T-helper 2 cell treated with Interferon-gamma antibody and Interleukin-4, amounts not matched to agents 100 ng/mL and 5 ng/mL, for 36 hours (primary cell): Measurements from ENCODE around the gene TBATA. TPM values are rescaled to one million over a fixed set of nuclear protein-coding genes. Genes with fewer than 3 reads are reported as not detected.

Source experiments
- intact Hi-C: fragments of 100-400 bp; cut with micrococcal nuclease; formaldehyde crosslinking; loops from one replicate; pipeline ENCODE4 v1.15.1; 2023
- total RNA-seq: library from RNA; stranded (reverse); gene quantifications from 2 replicates; pipeline ENCODE4 v1.2.3, GENCODE V29; 2022

TBATA gene
- total RNA-seq, 1 donor from 2014 or later = not detected

DNA sequence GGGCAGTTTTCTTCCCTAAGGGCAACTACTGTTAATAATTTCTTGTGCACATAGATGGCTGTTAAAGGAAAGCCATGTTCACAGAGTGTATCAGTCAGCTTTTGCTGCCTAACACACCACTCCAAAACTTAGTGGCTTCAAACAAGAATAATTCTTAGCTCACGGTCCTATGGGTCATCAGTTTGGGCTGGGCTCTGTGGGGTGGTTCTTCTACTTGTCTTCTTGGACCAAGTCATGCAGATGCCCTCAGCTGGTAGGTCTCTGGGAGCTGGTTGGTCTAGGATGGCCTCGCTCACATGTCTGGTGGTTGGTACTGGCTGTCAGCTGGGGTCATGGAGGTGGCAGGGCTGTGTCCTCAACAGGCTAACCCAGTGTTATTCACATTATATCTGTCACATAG, 39.6 kb downstream of the TBATA start:
- intact Hi-C loops = no loop called here

DNA sequence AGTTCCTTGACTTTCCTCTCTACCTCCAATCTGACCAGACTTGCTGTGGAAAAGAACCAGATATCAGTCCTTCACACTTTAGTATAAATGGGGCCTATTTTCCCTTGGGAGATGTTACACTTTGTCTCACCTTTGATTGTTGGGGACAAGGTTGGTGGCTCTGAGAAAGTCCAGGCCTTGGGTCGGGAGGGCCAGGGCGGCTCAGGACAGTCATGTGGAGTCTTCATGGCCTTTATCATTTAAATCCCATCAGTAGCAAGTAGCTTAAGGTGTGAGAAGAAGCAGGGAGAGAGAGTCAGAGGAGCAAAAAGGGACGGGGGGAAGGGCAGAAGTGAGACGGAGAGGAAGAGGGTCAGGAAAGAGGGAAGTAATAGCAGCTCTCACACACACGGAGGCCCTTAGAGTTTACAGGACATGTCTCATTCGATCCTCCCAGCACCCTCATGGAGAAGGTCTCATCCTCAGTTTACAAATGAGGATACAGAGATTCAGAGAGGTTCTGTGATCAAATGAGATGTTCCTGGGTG, 40.5 kb downstream of the TBATA start:
- intact Hi-C loops = no loop called here

DNA sequence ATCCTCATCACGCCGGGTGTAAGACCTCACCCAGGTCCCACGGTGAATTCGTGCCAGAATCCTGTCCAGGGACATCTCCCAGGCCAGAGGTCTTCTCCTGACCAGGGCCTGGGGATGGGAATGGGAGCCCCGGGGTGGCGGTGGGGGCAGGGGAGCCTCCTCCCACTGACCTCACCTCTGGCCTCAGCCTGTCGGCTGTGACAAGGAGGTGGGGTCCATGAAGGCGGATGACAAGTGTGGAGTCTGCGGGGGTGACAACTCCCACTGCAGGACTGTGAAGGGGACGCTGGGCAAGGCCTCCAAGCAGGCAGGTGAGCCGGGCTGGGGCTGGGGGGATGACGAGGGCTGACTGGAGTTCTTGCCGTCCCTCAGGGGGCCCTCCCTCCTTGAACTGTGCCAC, 41.3 kb downstream of the TBATA start:
- intact Hi-C loops = no loop called here

DNA sequence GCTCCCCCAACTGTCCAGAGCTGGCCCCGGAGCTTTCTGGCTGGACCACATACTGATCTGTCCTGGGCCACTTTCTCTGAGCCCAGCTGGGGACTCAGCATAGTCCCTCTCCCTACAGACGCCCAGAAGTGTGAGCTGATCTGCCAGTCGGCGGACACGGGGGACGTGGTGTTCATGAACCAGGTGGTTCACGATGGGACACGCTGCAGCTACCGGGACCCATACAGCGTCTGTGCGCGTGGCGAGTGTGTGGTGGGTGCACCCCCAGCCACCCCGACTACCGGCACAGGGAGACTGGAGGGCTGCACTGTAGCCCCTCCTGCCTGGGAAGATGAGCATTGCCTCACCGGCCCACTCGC, 41.8 kb downstream of the TBATA start:
- intact Hi-C loops = no loop called here

DNA sequence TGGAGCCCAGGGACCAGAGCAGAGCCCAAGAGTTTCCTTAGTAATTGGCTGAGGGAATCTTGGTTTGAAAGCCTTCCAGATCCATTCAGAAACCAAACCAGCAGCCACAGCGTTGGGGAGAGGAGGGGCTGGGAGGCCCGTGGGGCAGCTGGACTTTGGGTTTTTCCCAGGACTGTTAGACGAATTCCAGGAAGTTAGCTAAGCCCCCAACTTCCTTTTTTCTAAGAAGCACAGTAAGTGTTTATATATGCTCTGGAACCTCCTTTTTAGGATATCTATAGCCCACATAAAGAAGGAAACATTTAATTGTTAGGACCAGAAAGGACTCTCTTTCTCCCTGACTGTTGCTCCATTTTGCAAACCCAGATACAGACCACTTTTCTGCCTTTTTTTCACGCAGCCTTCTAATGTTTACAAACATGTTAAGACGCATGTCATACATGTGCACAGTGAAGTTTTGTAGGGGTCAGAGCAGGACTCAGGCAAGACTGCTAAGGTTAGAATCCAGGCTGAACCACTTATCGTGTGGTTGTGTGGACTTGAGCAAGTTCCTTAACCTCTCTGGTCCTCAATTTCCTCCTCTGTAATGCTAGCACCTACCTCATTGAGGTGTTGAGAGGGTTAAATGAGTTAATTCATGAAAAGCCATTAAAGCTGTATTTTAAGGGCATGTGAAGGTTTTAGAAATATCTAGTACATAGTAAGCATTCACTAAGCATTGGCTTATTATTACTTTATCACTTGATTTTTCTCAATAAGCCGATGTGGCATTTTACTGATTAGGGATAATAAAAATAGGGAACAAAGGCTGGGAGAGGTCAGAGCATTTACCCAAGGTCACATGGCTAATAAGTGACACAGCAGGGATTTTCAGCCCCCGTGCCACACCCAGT, 42.4 kb downstream of the TBATA start:
- intact Hi-C loops = no loop called here

DNA sequence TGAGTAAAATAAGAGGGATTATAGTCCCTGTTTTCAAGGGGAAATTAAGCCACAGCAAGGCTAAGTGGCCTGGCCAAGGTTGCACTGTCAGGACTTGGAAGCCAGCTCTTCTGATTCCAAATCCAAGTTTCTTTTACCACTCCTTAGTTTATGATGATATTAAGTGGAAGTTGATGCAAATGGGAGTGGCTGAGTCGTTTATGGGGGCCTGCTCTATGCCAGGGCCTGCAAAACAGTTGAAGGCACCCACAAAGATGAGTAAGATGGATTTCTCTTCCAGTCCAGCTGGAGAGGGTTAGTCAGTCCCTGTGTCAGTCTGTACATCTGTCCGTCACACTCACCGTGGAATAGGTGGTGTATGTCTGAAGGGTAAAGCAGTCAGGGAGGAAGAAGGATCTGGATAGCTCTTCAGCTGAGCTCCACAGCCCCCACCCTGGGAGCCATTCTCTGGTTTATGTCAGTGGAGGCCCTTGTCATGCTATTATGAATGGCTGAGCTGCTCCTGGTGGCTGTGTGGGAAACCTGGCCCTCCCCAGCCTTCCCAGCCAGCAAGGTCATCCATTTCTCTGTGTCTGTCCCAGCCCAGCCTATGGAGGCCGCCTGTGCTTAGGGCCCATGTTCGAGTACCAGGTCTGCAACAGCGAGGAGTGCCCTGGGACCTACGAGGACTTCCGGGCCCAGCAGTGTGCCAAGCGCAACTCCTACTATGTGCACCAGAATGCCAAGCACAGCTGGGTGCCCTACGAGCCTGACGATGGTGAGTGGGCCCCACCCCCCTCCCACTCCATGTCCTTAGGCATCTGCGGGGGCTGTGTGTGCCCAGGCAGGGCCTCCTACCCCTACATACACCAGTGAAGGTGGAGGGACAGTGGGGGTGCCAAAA, 44.5 kb downstream of the TBATA start:
- intact Hi-C loops = no loop called here

DNA sequence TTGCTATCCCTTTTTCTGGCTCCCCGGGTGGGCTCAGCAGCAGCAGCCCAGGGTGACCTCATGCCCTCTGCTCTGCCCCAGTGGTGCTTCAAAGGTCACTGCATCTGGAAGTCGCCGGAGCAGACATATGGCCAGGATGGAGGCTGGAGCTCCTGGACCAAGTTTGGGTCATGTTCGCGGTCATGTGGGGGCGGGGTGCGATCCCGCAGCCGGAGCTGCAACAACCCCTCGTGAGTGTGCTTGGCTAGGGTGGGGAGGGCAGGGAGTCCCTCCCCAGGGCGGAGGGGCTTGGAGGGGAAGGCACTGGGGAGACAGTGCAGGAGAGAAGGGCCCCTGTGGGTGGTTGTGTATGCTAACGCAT, 46.4 kb downstream of the TBATA start:
- intact Hi-C loops = no loop called here

DNA sequence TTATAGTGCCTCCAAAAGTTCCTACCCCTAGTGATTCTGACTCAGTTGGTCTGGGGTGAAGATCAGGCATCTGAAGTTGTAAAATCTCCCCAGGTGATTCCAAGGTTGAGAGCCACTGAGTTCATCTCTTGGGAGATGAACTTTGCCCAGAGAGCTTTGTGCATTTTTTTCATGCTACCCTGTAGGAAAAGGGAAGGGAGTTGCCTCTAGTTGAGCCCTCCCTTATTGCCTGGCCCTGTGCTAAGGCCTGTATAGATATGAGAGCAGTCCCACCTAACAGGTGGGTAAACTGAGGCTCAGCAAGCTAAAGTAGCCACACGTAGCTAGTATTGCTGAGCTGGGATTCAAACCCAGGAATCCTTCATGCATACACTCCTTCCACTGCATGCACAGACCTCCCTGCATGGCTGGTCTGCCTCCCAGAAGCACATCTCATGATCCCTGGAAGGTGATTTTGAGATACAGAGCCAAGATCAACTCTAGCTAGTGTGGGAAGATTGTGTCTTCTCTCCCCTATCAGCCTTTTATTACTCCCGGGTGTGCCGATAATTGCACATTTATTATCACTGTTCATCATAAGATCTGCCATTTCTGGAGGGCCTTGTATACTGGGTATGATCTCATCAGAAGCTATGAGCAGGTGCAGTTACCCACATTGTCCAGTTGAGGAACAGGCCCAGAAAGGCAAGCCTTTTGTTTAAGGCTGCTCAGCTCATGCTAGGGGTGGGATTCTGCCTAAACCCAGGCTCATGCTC, 47.0 kb downstream of the TBATA start:
- intact Hi-C loops = no loop called here

DNA sequence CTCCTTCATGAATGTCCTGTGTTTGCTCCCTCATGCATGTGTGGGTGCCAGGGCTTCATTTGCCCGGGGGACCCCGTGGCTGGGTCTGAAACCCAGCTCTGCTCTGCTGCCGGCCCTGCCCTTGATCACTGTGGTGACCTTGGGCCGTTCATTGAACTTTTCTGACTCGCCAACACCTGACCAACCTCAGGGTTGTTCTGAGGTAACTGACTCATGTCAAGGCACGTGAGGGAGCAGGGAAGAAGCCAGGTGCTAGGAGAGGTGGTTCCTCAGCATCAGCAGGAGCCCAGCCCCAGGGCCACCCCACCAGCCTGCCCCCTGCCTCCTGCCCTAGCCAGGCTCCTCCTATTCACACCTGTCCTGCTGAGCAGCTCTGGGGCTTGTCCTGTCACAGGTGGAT, 47.9 kb downstream of the TBATA start:
- intact Hi-C loops = no loop called here

DNA sequence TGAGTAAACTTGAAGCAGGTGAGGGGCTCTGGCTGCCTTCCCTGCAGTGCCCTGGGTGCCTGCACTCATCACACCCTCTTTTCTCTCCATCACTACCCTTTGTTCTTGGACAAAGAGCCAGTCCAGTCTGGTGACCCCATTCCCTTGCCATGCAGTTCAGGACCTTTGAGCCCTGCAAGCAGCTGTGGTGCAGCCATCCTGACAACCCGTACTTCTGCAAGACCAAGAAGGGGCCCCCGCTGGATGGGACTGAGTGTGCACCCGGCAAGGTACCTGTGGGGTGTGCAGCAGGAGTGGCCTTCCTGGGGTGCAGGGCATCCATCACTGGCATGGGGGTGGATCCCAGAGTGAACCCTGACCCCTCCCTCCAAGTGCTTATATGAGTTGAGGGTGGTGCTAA, 48.7 kb downstream of the TBATA start:
- intact Hi-C loops = no loop called here

DNA sequence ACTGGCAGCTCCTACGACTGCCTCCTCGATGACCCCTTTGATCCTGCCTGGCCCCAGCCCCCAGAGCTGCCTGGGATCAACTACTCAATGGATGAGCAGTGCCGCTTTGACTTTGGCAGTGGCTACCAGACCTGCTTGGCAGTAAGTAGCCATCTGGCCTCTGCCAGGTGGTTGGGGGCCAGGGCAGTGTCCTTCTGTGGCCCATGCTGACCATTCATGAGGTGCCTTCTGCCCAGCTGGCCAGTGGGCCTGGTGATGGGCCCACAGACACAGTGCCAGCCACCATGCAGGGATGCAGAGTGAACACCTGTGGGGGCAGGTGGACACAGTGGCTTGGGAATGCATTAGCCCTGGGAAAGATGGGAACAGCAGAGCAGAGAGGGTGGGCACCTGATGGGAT, 50.0 kb downstream of the TBATA start:
- intact Hi-C loops = no loop called here

DNA sequence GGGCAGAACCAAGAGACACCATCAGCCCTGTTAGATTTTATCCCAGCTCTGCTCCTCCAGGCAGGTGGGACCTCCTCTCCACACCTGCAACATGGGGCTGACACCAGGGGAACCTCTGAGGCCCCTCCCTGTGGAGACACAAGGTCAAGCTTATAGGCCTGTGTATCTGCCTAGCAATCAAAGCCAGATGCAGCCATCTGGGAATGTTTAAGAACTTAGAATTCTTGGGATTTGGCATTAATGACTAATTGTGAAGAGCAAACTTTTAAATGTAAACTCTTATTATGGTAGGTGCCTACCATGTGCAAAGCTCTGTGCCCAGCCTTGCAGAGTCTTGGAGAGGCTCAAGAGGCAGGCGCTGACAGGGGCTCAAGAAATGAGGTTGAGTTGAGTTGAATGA, 52.1 kb downstream of the TBATA start:
- intact Hi-C loops = no loop called here

DNA sequence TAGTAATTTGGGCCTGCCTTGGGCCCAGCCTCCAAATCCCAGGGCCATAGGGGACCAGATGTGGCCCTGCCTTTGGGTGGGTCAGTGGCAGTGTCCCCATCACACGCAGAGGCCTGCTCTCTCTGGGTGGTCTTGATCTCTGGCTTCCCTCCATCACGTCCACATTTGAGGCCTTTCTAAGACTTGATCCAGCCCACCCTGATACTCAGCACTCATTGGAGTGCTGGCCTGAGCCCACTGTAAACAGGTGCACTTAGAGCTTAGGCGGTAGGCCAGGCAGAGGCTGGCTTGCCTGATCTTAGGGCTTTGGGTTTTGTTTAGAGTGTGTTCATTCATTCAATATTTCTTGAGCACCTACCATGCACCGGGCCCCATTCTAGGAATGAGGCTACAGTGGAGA, 52.6 kb downstream of the TBATA start:
- intact Hi-C loops = no loop called here

DNA sequence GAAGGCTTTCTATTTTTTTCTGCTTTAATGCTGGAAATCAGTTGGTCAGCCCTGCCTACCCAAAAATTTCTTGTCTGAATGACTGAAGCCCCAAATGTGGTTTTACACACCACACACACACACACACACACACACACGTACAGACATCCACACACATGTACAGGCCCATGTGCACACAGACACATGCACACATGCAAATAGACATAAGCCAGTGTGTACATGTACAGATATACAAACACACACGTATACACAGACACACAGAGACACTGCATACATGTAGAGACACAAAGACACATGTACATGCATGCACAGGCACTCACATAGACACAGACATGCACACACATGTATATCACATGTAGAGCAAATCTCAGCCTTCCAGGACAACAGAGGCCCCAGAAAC, 54.2 kb downstream of the TBATA start:
- intact Hi-C loops = no loop called here

DNA sequence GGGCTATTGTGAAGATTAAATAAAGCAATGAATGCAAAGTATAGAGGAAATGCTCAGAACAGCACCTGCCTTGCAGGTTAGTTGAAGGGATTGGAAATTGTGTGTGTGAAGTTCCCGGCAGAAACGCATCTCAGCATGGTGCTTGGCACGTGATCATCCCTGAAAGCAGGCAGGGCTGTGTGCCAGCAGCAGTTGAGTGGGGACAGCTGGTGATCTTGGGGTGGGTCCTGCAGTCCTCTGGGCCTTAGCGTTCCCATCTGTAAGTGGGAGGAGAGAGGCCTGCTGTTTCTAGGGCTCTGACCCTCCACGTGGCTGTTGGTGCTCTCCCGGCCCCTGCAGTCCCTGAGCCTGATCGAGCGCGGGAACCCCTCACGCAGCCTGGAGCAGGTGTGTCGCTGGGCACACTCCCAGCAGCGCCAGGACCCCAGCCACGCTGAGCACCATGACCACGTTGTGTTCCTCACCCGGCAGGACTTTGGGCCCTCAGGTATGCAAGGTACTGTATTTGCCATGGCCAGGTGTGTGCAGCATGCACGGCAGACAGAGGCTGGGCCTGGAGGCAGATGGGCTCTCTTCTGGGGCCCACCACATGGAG, 55.3 kb downstream of the TBATA start:
- intact Hi-C loops = no loop called here

DNA sequence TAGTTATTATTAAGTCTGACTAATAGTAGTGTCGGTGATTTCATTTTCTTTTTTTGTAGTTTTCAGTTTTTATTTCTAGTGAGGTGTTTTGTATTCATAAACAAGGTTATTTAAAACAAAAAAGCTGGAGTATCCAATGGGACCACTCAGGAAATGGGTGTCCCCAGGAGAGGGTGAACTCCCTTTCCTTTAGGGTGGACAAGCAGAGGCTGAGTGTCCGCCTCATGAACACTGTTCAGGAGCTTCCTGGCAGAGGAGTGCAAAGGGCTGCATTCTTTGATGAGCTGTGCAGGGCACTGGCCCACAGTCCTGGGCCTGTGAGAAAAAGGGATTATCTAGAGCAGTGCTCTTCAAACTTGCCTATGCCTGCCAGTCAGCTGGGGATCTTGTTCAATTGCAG, 56.8 kb downstream of the TBATA start:
- intact Hi-C loops = no loop called here

DNA sequence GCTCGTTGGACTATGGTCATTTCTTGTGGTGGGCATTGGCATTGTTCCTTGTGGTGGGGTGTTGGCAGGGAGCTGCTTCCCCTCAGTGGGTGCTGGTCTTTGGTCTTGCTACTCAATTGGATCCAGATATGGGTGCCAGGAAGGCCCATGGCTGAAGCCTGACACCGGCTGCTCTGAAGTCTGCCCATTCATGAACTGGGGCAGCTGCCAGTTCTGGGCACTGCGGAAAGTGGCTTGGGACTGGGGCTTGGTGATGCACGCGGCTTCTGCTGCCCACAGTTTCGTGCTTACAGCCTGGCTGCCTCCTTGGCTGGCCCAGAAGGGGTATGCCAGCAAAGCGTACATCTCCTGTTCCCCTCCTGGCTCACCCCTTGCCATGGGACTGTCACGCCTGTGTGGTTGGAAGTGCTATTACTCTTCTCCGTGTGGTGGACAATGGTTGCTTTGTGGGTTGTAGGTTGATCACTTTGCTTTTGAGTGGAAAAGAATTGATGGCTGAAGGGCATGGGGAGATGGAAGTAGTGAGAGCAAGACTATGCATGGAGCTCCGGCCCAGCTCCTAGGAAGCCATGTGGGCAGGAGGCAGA, 58.2 kb downstream of the TBATA start:
- intact Hi-C loops = no loop called here

DNA sequence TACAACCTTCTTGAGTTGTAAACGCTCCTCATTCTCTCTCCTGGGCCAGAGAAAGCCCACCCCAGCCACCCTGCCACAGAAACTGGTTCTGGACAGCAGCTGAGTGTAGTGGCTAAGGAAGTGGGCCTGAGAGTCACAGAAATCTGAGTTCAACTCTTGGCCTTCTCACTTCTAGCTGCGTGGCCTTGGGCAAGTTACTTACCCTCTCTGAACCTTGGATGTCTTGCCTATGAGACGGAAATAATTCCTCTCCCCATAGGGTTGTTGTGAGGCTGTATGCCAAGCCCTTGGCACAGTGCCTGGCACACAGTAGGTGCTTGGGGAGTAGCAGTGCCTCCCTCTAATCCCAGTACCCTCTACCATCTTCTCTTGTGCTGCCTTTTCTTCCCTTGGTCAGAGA, 61.4 kb downstream of the TBATA start:
- intact Hi-C loops = no loop called here

DNA sequence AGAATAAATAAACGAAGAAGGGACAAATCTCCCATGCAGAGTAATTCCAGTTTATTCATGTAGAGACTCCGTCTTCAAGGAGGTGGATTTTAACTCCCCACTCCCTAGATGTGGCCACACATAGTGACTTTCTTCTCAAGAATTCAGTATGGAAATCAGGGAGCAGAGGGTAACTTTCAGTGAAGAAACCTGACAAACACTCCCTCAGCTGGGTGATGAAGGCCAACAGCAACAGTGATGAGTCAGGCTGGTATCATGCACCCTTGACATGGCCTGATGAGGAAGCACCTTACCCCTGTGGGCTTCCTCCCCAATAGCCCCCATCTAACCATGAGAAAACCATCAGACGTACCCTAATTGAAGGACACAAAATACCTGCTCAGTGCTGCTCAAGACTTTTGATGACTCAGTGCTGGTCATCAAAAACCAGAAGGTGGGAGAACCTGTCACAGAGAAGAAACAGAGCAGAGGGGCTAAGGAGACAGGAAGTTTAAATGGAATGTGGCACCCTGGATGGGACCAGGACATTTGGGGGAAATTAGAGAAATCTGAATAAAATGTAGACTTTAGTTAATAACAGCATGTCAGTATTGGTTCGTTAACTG, 62.3 kb downstream of the TBATA start:
- intact Hi-C loops = no loop called here
